Effector memory CD4-positive, alpha-beta T cell (primary cell): ENCODE results near the gene FTO.

Experiments
- DNase-seq, 3 donors: peaks; one replicate each; pipeline ENCODE4 v3.0.0-alpha.2; 2020
- H3K27ac ChIP-seq: 2 replicates; pipeline ENCODE4 v1.7.0; 2013; ENCODE audit warnings: mild to moderate bottlenecking, low read length, moderate library complexity; ENCODE audit not compliant: insufficient read depth, poor library complexity, severe bottlenecking
- H3K27me3 ChIP-seq: replicated peaks from 2 replicates; pipeline ENCODE4 v1.7.0; 2013; ENCODE audit warnings: mild to moderate bottlenecking, low read length; ENCODE audit not compliant: insufficient read depth, control insufficient read depth, poor library complexity, severe bottlenecking
- H3K36me3 ChIP-seq: 2 replicates; pipeline ENCODE4 v1.7.0; 2013; ENCODE audit warnings: mild to moderate bottlenecking, low read length, moderate library complexity; ENCODE audit not compliant: control insufficient read depth, insufficient read depth
- H3K4me1 ChIP-seq: 2 replicates; pipeline ENCODE4 v1.7.0; 2013; ENCODE audit warnings: low read length, mild to moderate bottlenecking; ENCODE audit not compliant: control insufficient read depth, insufficient read depth, poor library complexity, severe bottlenecking
- H3K4me3 ChIP-seq: 2 replicates; pipeline ENCODE4 v1.7.0; 2013; ENCODE audit warnings: low read length, low read depth, mild to moderate bottlenecking; ENCODE audit not compliant: insufficient read depth, poor library complexity, severe bottlenecking
- H3K9me3 ChIP-seq: 2 replicates; pipeline ENCODE4 v1.7.0; 2013; ENCODE audit warnings: mild to moderate bottlenecking, low read length, moderate library complexity; ENCODE audit not compliant: control insufficient read depth

Gene FTO

GRCh38 chr16:53721017-53721416 is 17.1 kb downstream of the FTO start:
- Histone ChIP-seq H3K9me3 (no peaks in the 10 kb centered on the region), H3K27me3 (no peaks in the 10 kb centered on the region), H3K36me3 (no peaks in the 10 kb centered on the region), H3K4me1 (no peaks in the 10 kb centered on the region), H3K4me3 (no peak overlapping the region), H3K27ac (no peak overlapping the region)
- no peak for DNase-seq

- H3K4me3 ChIP-seq: no peak overlapping the region
- no peak overlapping the region for H3K27ac ChIP-seq
- no peaks in the 10 kb centered on the region for H3K36me3 ChIP-seq
- H3K4me1 ChIP-seq: no peaks in the 10 kb centered on the region
- H3K27me3 ChIP-seq: no peaks in the 10 kb centered on the region
- no peak for DNase-seq
- no peaks in the 10 kb centered on the region for H3K9me3 ChIP-seq
Observed at GRCh38 chr16:53726625-53727024, 22.7 kb downstream of the FTO start.

- Histone ChIP-seq H3K27ac (no peak overlapping the region), H3K36me3 (no peaks in the 10 kb centered on the region), H3K9me3 (no peaks in the 10 kb centered on the region), H3K4me3 (no peak overlapping the region), H3K4me1 (no peaks in the 10 kb centered on the region), H3K27me3 (no peaks in the 10 kb centered on the region)
- no peak for DNase-seq
Observed at GRCh38 chr16:53730693-53731092, 26.7 kb downstream of the FTO start.

- Histone ChIP-seq H3K9me3 (no peaks in the 10 kb centered on the region), H3K4me3 (no peak overlapping the region), H3K27me3 (no peaks in the 10 kb centered on the region), H3K36me3 (no peaks in the 10 kb centered on the region), H3K4me1 (no peaks in the 10 kb centered on the region), H3K27ac (no peak overlapping the region)
- no peak for DNase-seq
Observed at GRCh38 chr16:53732296-53732929, 28.5 kb downstream of the FTO start.

GRCh38 chr16:53734908-53735307 is 31.0 kb downstream of the FTO start:
- H3K36me3 ChIP-seq: no peaks in the 10 kb centered on the region
- H3K27ac ChIP-seq: no peak overlapping the region
- no peaks in the 10 kb centered on the region for H3K27me3 ChIP-seq
- H3K9me3 ChIP-seq: no peaks in the 10 kb centered on the region
- no peak overlapping the region for H3K4me3 ChIP-seq
- DNase-seq: no peak
- no peaks in the 10 kb centered on the region for H3K4me1 ChIP-seq

- Histone ChIP-seq H3K27me3 (no peaks in the 10 kb centered on the region), H3K4me1 (no peaks in the 10 kb centered on the region), H3K4me3 (no peak overlapping the region), H3K9me3 (no peaks in the 10 kb centered on the region), H3K27ac (no peak overlapping the region), H3K36me3 (no peaks in the 10 kb centered on the region)
- no peak for DNase-seq
Observed at GRCh38 chr16:53736297-53736696, 32.3 kb downstream of the FTO start.

- Histone ChIP-seq H3K9me3 (no peaks in the 10 kb centered on the region), H3K4me1 (no peaks in the 10 kb centered on the region), H3K36me3 (no peaks in the 10 kb centered on the region), H3K4me3 (no peak overlapping the region), H3K27ac (no peak overlapping the region), H3K27me3 (no peaks in the 10 kb centered on the region)
- no peak for DNase-seq
Observed at GRCh38 chr16:53737552-53737951, 33.6 kb downstream of the FTO start.

GRCh38 chr16:53740476-53740875 is 36.5 kb downstream of the FTO start:
- no peaks in the 10 kb centered on the region for H3K27me3 ChIP-seq
- no peaks in the 10 kb centered on the region for H3K36me3 ChIP-seq
- H3K4me1 ChIP-seq: peaks cover 6% of the 10 kb centered on the region
- no peak for DNase-seq
- no peak overlapping the region for H3K4me3 ChIP-seq
- H3K27ac ChIP-seq: no peak overlapping the region
- H3K9me3 ChIP-seq: no peaks in the 10 kb centered on the region

- H3K4me1 ChIP-seq: peaks cover 6% of the 10 kb centered on the region
- H3K27me3 ChIP-seq: no peaks in the 10 kb centered on the region
- H3K4me3 ChIP-seq: no peak overlapping the region
- no peaks in the 10 kb centered on the region for H3K9me3 ChIP-seq
- no peaks in the 10 kb centered on the region for H3K36me3 ChIP-seq
- no peak overlapping the region for H3K27ac ChIP-seq
- DNase-seq: no peak
Observed at GRCh38 chr16:53740933-53741531, 37.1 kb downstream of the FTO start.

GRCh38 chr16:53741546-53741945 is 37.6 kb downstream of the FTO start:
- peaks cover 6% of the 10 kb centered on the region for H3K4me1 ChIP-seq
- no peak overlapping the region for H3K27ac ChIP-seq
- no peaks in the 10 kb centered on the region for H3K9me3 ChIP-seq
- no peaks in the 10 kb centered on the region for H3K27me3 ChIP-seq
- no peaks in the 10 kb centered on the region for H3K36me3 ChIP-seq
- no peak overlapping the region for H3K4me3 ChIP-seq
- DNase-seq: no peak
